ENCODE results near the gene MARK3.

MARK3 gene

GRCh38 chr14:103531421-103532215 lies 146.4 kb downstream of the MARK3 start:
- Histone ChIP-seq H3K27ac (no peak overlapping the region), H3K36me3 (peaks cover 67% of the 10 kb centered on the region), H3K4me3 (no peak overlapping the region), H4K20me1 (peaks cover 74% of the 10 kb centered on the region), H3K4me1 (peaks cover 48% of the 10 kb centered on the region), H3K9ac (no peak overlapping the region), H3K4me2 (peak overlapping the region; percentile 97; the same call in 1 of the 2 replicates), H3K9me3 (no peaks in the 10 kb centered on the region), H3K27me3 (peaks cover 2% of the 10 kb centered on the region; the same call in 1 of the 2 replicates)
- no peak for TF ChIP-seq Cebpa-rat (IDR thresholded peaks at IDR 0.05)

- Histone ChIP-seq H3K27me3 (no peaks in the 10 kb centered on the region), H3K4me1 (peaks cover 39% of the 10 kb centered on the region), H3K9me3 (no peaks in the 10 kb centered on the region), H3K4me3 (no peak overlapping the region), H4K20me1 (peaks cover 82% of the 10 kb centered on the region), H3K9ac (no peak overlapping the region), H3K4me2 (no peak overlapping the region), H3K27ac (no peak overlapping the region), H3K36me3 (peaks cover 74% of the 10 kb centered on the region)
- TF ChIP-seq Cebpa-rat (IDR thresholded peaks at IDR 0.05): no peak
These were observed 147.3 kb downstream of the MARK3 start for GRCh38 chr14:103532216-103533136.

DNA sequence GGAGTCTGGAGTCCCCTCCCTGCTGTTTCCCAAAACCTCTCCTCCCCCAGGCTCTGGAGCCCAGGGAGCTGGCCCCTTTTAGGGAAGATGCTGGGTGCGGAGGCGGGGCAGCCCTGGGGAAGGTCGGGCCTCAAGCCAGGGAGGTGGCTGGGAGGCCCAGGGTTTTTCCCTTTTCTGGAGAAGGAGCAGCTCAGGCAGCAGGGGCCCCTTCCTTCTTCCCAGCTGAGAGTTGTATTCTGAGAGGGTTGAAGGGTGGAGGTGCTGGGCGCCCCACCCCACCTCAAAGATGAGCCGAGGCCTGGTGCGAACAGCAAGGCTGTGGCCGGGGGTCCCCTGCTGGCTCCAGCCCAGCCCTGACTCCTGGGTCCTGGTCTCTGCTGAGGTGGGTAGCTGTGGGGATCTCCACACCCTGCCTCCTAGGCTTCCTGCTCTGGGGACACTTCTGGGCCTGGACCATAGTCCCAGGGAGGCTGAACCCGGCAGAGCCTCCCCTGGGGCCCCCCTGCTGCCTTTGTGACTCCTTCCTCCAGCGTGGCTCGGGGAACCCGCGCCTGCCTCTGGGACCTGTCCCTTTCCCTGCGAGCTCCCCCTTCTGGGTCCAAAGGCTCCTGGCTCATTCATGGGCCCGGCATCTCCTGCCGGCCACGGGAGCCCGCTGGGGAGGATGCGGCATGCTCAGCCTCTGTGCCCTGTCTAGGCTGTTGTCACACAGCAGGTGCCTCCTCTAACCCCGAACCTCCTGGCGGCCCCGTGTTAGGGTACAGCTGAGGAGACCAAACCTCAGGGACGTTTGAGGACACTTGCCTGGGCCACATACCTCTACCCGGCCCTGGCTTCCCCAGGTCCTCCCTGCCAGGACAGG lies 148.2 kb downstream of the MARK3 start:
- H3K36me3 ChIP-seq: peaks cover 74% of the 10 kb centered on the region
- peaks cover 35% of the 10 kb centered on the region for H3K4me1 ChIP-seq
- peaks cover 87% of the 10 kb centered on the region for H4K20me1 ChIP-seq

GRCh38 chr14:103533999-103534575 lies 148.9 kb downstream of the MARK3 start:
- Histone ChIP-seq H3K27me3 (no peaks in the 10 kb centered on the region), H3K9me3 (no peaks in the 10 kb centered on the region), H3K4me3 (no peak overlapping the region), H3K4me2 (no peak overlapping the region), H3K36me3 (peaks cover 74% of the 10 kb centered on the region), H4K20me1 (peaks cover 87% of the 10 kb centered on the region), H3K9ac (no peak overlapping the region), H3K27ac (no peak overlapping the region), H3K4me1 (peaks cover 38% of the 10 kb centered on the region)
- TF ChIP-seq Cebpa-rat (IDR thresholded peaks at IDR 0.05): no peak

More for the DNA sequence above, 148.2 kb downstream of the MARK3 start:
- Histone ChIP-seq H3K4me2 (no peak overlapping the region), H3K27me3 (no peaks in the 10 kb centered on the region), H3K9ac (no peak overlapping the region), H3K4me3 (no peak overlapping the region), H3K9me3 (no peaks in the 10 kb centered on the region), H3K27ac (no peak overlapping the region)
- TF ChIP-seq Cebpa-rat (IDR thresholded peaks at IDR 0.05): no peak

DNA sequence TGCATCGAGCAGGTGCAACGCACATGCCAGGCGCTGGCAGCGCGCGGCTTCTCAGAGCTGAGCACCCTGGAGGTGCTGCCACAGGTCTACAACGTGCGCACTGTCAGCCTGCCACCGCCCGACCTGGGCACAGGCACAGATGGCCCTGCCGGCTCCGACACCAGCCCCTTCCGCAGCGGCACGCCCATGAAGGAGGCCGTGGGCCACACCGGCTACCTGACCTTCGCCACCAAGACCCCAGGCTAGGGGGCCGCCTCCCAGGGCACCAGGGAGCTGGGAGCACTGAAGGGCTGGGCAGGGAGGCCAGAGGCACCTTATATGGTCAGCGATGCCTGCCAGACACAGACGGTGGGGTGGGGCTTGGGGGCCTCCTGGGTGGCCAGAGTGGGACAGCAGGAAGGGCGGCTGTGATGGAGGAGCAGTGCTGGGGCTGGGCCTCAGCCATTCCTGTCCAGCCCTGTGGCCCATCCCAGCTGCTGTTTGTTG lies 149.4 kb downstream of the MARK3 start:
- H3K4me1 ChIP-seq: peaks cover 40% of the 10 kb centered on the region
- no peak overlapping the region for H3K27ac ChIP-seq
- no peak overlapping the region for H3K4me3 ChIP-seq
- H4K20me1 ChIP-seq: peaks cover 83% of the 10 kb centered on the region
- no peaks in the 10 kb centered on the region for H3K27me3 ChIP-seq
- no peak overlapping the region for H3K9ac ChIP-seq
- peaks cover 74% of the 10 kb centered on the region for H3K36me3 ChIP-seq
- no peak overlapping the region for H3K4me2 ChIP-seq
- H3K9me3 ChIP-seq: no peaks in the 10 kb centered on the region
- no peak for TF ChIP-seq Cebpa-rat (IDR thresholded peaks at IDR 0.05)

DNA sequence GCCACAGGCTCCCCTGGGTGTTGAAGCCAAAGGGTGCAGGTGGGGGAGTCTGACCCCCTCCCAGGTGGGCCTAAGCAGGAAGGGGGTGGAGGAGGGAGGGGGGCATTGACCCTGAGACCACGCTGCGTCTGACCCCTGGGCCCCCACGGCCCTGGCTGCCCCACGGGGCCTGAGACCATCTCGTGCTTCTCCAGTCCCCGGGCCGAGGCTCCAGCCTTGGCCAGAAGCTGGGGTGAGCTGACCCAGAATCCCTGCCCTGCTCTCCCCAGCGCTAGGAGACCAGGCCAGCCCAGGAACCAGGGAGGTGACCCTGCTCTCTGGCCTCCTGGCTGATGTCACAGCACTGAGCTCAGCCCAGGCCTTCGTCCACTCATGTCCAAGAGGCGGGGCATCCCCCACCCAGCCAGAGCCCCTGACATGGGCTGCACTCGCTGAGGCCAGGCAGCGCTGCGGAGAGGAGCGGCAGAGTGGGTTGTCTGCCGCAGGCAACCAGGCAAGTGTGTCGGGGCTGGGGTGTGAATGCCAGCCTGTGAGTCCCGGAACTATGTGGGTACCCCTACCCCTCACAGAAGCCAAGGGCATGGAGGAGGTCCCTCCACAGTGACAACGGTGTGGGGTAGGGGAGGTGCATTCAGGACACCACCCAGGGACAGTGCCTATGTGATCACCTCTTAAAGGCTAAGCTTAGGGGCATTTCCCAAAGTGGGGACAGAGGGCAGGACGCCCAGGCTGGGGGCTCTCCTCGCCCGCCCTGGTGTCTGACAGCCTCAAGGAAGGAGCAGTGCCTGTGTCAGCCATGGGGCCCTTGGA lies 150.1 kb downstream of the MARK3 start:
- H3K27me3 ChIP-seq: no peaks in the 10 kb centered on the region
- H3K4me2 ChIP-seq: no peak overlapping the region
- H3K9ac ChIP-seq: no peak overlapping the region
- no peak overlapping the region for H3K27ac ChIP-seq
- no peak overlapping the region for H3K4me3 ChIP-seq
- peaks cover 40% of the 10 kb centered on the region for H3K4me1 ChIP-seq
- H3K9me3 ChIP-seq: no peaks in the 10 kb centered on the region
- TF ChIP-seq Cebpa-rat (IDR thresholded peaks at IDR 0.05): no peak
- H4K20me1 ChIP-seq: peaks cover 77% of the 10 kb centered on the region
- peaks cover 69% of the 10 kb centered on the region for H3K36me3 ChIP-seq

DNA sequence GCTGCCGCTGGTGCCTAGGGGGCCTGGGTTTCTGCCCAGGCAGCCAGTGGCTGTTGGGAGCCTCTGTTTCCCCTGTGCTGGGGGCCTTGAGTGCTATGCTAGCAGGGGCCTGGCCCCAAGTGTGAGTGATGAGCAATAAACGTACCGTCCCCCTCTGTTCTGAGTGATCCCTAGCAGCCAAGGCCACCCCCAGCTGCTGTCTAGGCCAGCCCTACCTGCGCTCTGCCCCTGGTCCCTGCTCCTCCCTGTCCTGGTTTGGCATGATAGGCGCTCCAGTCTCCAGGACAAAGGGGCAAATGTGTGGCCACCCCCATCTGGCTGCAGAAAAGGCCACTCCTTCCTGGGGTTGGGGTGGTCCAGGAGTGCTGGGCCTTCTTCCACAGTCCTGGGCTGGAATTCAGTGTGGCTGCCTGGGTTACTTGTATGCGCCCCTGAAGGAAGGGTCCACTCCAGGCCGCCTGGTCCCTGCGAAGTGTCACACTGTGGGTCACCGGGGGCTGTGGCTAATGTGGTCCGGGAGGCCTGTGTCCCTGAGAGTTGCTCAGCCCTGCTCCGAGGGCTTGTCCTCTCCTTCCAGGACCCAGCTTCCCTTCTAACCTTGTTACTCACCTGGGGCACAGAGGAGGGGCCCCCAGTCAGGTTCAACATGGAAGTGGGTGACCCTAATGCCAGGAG lies 150.8 kb downstream of the MARK3 start:
- Histone ChIP-seq H3K9ac (no peak overlapping the region), H3K4me2 (no peak overlapping the region), H3K27ac (no peak overlapping the region), H4K20me1 (peaks cover 69% of the 10 kb centered on the region), H3K27me3 (no peaks in the 10 kb centered on the region), H3K36me3 (peaks cover 62% of the 10 kb centered on the region), H3K9me3 (no peaks in the 10 kb centered on the region), H3K4me1 (peaks cover 40% of the 10 kb centered on the region), H3K4me3 (no peak overlapping the region)
- TF ChIP-seq Cebpa-rat (IDR thresholded peaks at IDR 0.05): no peak

DNA sequence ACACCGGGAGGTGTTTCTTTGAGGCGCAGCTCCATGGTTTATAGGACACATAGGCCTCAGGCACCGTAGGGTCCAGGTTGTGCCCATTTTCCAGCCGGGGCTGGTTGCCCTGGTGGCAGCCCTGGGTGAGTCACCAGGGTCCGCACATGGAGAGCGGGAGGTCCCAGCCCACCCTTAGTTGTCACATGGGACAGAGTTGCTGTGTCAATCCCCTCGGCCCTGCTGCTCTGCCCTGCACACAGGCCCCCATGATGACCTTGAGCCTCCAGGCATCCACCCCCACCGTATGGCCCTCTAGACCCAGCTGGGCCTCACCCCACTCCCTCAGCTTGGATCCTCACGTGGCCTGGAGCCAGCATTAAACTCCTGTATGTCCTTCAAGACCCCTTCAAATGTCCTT lies 151.5 kb downstream of the MARK3 start:
- no peak for TF ChIP-seq Cebpa-rat (IDR thresholded peaks at IDR 0.05)

More for the DNA sequence above, 151.5 kb downstream of the MARK3 start:
- Histone ChIP-seq H3K27me3 (no peaks in the 10 kb centered on the region), H3K4me1 (peaks cover 40% of the 10 kb centered on the region), H3K9me3 (no peaks in the 10 kb centered on the region), H3K4me3 (no peak overlapping the region), H4K20me1 (peaks cover 63% of the 10 kb centered on the region), H3K27ac (no peak overlapping the region), H3K9ac (no peak overlapping the region), H3K36me3 (peaks cover 55% of the 10 kb centered on the region), H3K4me2 (no peak overlapping the region)
